GM18499 (cell line): Measurements from ENCODE around the gene PLEKHG5.

ENCODE experiments used
- ATAC-seq: cut with Tn5 transposase; IDR thresholded peaks from one replicate; pipeline ENCODE4 v1.9.1; 2021; ENCODE audit warnings: moderate number of reproducible peaks; ENCODE audit not compliant: insufficient read depth, unreplicated experiment

Gene PLEKHG5

DNA sequence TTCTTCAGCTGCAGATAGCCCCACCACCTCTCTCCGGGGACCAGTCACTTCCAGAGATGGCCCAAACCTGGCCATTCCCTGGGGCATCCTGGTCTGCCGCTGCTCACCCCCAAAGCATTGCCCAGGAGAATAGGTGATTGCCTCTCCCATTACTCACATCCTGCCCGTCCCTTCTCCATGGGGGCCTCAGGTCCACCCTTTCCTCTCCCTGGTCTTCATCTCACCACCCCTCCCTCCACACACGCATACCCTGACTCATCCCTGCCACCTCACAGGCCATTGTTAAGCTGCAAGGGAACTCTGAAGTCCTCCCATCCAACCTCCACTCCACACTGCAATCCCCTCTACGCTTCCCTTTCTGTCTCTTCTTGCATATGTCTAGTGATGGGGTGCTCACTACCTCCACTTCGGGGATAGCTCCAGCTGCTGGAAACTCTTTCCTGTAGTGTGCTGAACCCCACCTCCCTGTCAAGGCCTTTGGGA lies at the start of gene PLEKHG5:
Gene PLEKHG5 (minus strand): TSS at position 188 of the 483 bp plus-strand sequence. CDS start 14,096 bp downstream, outside the sequence.
- ATAC-seq: no peak

DNA sequence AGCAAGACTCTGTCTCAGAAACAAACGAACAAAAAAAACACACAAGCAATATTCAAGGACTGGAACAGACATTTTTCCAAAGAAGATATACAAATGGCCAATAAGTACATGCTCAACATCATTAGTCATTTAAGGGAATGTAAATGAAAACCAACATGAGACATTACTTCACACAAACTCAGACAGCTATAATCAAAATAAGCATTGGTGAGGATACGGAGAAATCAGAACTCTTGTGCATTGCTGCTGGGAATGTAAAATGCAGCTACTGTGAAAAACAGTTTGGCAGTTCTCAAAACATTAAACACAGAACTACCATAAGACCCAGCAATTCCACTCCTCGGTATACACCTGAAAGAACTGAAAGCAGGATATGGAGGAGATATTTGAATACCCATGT lies 47.5 kb upstream of the PLEKHG5 start:
- no peak for ATAC-seq

DNA sequence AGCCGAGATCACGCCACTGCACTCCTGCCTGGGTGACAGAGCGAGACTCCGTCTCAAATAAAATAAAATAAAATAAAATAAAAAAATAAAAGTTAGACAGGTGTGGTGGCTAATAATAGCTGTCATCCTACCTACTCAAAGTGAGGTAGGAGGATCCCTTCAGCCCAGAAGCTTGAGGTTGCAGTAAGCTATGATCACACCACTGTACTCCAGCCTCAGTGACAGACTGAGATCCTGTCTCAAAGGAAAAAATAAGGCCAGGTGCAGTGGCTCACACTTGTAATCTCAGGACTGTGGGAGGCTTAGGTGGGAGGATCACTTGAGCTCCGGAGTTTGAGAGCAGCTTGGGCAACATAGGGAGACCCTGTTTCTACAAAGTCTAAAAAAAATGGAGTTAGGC lies 44.8 kb upstream of the PLEKHG5 start:
- no peak for ATAC-seq

- no peak for ATAC-seq
These were observed 43.7 kb upstream of the PLEKHG5 start for GRCh38 chr1:6535214-6535613.

DNA sequence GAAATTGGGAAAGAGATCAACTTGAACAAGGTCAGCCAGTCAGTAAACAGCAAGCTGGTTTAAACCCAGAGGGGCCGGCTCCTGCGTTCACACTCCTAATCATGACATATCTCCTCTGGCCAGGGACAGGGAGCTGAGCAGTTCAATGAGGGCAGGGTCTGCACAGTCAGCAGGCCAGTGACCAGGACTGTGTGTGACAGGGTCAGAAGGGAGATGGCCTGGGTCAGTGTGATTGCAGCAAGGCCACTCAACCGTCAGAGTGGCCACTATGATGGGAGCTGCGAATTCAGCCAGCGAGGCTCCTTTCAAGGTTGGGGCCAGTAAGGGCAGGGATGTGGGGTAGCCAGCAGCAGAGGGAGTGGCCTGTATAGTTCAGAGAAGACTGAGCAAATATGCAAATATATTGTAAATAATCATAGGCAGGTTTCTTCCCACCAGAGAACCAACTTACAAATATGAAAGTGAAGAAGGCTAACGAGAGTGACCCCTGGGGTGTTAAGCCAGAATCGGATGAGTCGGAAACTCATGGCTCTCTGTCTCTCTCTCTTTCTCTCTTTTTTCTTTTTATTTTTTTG lies 42.9 kb upstream of the PLEKHG5 start:
- ATAC-seq: no peak

DNA sequence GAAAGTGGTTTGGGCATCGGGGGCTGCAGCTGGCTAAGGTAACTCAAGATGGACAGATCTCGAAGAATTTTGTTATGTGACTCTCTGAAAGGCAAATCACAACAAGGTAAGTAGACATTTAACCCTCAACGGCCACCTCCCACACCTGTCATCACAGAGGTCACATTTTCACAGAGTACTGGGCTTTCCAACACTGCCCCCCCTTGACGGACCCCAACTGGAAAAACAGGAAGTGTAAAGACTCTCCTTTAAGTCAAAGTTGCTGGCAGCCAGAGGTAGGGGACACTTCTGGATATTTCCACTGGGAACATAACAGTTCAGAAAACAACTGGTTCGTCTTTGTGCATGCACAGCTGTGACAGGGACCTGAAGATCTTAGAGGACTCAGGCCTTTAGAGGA lies 40.5 kb upstream of the PLEKHG5 start:
- ATAC-seq: no peak

DNA sequence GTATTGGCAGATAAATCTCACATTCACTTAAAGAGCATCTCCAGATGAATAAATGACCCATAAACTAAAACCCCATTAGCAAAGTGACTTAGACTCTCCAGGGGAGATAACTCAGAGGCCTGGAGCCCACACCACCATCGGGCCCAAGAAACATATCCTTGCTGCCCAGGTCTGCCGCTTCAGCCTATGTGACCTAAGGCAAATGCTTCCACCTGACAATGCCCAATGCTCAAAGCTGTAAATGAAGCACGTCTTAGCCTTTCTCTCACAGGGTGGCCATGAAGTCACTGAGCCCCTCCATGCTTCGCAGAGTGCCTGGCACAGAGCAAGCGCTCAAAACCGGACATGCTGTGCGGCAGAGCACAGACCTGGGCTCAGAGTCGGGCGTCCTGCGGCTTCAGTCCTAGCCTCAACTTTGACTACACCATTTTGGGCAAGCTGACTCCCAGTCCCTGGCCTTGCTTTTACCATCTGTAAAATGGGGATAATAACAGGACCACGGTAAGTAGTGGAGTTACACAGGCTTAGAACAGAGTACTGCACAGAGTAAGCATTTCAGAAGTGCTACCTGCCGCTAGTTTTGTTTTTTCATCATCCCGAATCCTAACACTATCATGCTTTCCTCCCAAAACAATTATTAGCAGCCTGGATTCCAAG lies 39.2 kb upstream of the PLEKHG5 start:
- ATAC-seq: no peak

- no peak for ATAC-seq
These were observed 37.0 kb upstream of the PLEKHG5 start for GRCh38 chr1:6528492-6528891.

DNA sequence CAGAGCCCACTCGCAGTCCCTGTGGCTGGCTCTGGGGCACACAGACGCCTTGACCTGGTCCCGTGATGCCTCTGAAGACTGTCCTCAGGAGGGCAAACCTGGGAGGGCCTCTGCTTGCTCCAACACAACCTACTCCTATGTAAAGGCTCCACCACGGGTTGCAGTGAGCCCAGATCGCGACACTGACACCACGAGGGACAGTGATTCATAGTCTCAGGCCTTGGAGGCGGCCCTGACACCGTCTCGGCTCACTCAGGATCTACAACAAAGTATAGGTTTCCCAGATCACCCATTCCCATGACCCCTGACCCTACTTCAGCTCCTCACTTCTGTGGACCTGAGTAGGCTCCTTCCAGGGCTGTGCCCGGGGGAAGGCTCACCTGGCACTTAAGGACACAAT lies 34.8 kb upstream of the PLEKHG5 start:
- no peak for ATAC-seq

DNA sequence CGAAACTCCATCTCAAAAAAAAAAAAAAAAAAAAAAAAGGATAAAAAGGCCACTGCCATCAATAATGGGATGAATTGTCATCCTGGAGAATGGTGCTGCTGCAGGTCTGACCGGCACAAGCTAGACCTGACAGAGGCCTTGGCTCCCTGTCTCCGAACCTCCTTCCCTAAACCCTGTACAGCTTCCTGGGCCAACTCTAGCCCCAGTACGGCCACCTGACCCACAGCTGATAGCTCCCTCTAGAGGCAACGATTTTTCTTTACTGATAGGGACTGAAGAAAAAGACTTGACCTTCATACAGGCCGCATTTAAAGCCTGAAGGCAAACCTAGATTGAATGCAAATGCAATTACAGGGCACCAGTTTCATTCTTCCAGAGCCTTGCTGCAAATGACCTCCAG lies 32.1 kb upstream of the PLEKHG5 start:
- no peak for ATAC-seq

DNA sequence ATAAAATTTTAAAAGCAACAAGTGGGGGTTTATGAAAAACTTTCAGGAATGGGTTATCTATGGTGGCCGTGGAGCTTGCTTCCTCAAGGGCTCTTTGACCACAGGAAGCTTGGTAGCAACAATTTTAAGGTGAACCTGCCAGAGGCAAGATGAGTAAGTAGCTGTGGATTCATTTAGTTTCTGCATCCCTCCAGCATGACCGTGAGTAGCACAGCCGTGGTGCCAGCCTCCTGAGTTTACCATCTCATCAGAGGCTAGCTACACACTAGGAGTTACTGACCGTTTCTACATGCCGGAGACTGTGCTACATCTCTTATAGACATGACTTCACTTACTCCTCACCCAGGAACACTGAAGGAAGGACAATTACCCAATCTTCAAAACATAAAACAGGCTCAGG lies 30.1 kb upstream of the PLEKHG5 start:
- ATAC-seq: no peak

DNA sequence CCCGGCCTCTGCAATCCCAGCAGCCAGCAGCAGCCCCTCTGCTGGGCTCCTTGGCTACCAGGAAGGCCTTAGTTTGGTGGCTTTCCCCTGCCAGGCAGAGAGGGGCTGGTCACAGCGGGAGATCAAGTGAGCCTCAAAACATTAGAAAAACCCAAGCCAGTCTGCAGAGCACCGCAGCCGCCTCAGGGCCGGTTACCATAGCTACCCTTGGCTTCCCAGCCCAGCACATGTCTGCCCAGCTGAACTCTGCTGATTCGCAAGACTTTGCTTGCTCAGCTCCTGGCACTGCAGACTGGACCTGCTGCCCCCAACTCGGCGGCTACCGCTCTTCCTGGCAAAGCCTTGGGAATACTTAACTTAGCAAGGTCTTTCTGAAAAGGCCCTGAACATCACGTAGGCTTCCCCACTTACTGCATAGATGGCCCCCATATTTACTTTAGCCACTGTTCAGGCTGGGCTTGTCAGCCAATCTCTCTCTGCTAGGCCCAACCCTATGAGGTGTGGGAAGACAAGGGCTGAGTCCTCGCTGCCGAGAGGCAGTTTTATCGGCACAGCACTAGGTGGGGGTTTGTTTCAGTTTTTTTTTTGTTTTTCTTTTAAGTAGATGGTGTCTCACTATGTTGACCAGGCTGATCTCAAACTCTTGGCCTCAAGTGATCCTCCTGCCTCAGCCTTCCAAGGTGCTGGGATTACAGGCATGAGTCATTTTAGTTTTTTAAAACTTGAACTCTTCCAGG lies 28.6 kb upstream of the PLEKHG5 start:
- ATAC-seq: no peak

GRCh38 chr1:6519491-6519934 lies 28.0 kb upstream of the PLEKHG5 start:
- no peak for ATAC-seq

DNA sequence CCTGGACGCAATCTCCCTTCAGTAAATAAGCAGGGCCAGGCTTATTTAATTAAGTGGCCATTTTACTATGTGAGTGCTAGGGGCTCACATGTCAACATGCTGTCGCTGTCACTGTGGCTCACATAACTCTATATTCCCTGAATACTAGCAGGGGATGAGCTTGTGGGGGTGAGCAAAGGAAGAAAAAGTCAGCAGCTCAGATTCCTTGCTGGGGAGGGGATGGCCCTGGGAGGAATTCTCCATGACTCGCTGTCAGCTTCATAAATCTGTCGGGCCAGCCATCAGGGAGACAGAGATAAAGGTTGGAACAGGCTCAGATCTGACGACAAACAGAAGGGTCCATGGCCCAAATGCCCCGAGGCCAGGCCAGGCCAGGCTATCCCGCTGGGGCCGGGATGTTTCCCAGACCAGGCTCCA lies 26.0 kb upstream of the PLEKHG5 start:
- no peak for ATAC-seq

- ATAC-seq: no peak
These were observed 24.3 kb upstream of the PLEKHG5 start for GRCh38 chr1:6515771-6516170.

DNA sequence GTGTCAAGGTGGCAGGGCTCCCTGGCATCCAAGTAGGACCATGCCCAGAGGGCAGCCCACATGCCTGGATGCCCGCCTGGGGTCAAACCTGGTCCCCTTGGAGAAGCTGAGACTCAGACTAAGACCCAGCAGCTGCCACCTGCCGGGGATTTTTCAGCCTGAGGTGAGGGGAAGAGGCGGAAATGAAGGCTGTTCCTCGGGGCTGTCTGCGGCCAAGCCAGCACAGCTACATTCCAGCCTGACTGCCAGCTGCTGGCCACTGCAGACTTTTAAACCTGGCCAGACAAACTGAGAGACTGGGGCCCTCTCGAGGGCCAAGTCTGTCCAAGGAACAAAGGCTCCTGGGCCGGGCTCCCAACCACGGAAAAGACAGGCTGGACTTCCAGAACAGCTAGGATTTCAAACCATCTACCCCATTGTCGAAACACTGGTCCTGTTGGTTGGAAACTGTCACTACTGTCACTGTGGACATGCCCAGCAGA lies 21.9 kb upstream of the PLEKHG5 start:
- ATAC-seq: no peak

- no peak for ATAC-seq
These were observed 21.4 kb upstream of the PLEKHG5 start for GRCh38 chr1:6512908-6513280.

- ATAC-seq: no peak
These were observed 20.9 kb upstream of the PLEKHG5 start for GRCh38 chr1:6512245-6512907.

- no peak for ATAC-seq
These were observed 20.2 kb upstream of the PLEKHG5 start for GRCh38 chr1:6511561-6512244.

GRCh38 chr1:6511056-6511455 lies 19.6 kb upstream of the PLEKHG5 start:
- ATAC-seq: no peak
